Progenitor cell of endocrine pancreas (in vitro differentiated cells): Measurements from ENCODE around the gene SRPK2. TPM values are rescaled to one million over a fixed set of nuclear protein-coding genes. Genes with fewer than 3 reads are reported as not detected.
A peak's percentile ranks its signal among the peaks of the same experiment; 100 is the strongest.

ENCODE experiments used
- DNase-seq: peaks from one replicate; pipeline ENCODE4 v3.0.0; 2021; ENCODE audit warnings: low spot score; ENCODE audit not compliant: unreplicated experiment
- H3K27ac Mint-ChIP-seq: 2 replicates; pipeline ENCODE4 v1.8.0; 2021; ENCODE audit warnings: mild to moderate bottlenecking, moderate library complexity, mixed read lengths
- H3K27me3 Mint-ChIP-seq: 2 replicates; pipeline ENCODE4 v1.8.0; 2021; ENCODE audit warnings: mixed read lengths
- H3K36me3 Mint-ChIP-seq: 2 replicates; pipeline ENCODE4 v1.8.0; 2022; ENCODE audit warnings: mixed read lengths; ENCODE audit not compliant: insufficient read depth
- H3K4me1 Mint-ChIP-seq: 2 replicates; pipeline ENCODE4 v1.8.0; 2021; ENCODE audit warnings: low read depth, mixed read lengths
- H3K4me3 Mint-ChIP-seq: 2 replicates; pipeline ENCODE4 v1.8.0; 2021; ENCODE audit warnings: low read depth, mild to moderate bottlenecking, moderate library complexity, mixed read lengths
- H3K9me3 Mint-ChIP-seq: 2 replicates; pipeline ENCODE4 v1.8.0; 2021; ENCODE audit warnings: low read depth, mixed read lengths
- total RNA-seq: library from RNA; stranded (reverse); gene quantifications from 2 replicates; pipeline ENCODE4 v1.2.1, GENCODE V29; 2021
- TF ChIP-seq, protein P1 (sequence below): fragments of 200-600 bp; sonication (generic); IDR thresholded peaks from one replicate; pipeline ENCODE4 v1.5.0; 2021; ENCODE audit warnings: antibody characterized with exemption, mild to moderate bottlenecking; ENCODE audit not compliant: unreplicated experiment

SRPK2 gene
- total RNA-seq, 1 donor from 2014 or later: 78.8 TPM

DNA sequence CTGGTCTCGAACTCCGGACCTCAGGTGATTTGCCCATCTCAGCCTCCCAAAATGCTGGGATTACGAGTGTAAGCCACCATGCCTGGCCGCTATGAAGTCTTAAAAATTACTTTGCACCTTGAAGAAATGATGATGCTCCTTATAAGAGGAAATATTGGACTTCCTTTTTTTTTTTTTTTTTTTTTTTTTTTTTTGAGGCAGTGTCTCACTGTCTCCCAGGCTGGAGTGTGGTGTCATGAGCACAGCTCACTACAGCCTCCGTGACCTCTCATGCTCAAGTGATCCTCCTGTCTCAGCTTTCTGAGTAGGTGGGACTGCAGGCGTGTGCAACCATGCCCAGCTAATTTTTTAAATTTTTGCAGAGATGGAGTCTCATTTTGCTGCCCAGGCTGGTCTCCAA, 309.4 kb downstream of the SRPK2 start:
- Mint-ChIP-seq H3K36me3 (peaks cover 42% of the 10 kb centered on the region), H3K27ac (no peak overlapping the region), H3K4me1 (peaks cover 2% of the 10 kb centered on the region), H3K9me3 (no peaks in the 10 kb centered on the region), H3K27me3 (no peaks in the 10 kb centered on the region), H3K4me3 (no peak overlapping the region)
- TF ChIP-seq, protein P1, sequence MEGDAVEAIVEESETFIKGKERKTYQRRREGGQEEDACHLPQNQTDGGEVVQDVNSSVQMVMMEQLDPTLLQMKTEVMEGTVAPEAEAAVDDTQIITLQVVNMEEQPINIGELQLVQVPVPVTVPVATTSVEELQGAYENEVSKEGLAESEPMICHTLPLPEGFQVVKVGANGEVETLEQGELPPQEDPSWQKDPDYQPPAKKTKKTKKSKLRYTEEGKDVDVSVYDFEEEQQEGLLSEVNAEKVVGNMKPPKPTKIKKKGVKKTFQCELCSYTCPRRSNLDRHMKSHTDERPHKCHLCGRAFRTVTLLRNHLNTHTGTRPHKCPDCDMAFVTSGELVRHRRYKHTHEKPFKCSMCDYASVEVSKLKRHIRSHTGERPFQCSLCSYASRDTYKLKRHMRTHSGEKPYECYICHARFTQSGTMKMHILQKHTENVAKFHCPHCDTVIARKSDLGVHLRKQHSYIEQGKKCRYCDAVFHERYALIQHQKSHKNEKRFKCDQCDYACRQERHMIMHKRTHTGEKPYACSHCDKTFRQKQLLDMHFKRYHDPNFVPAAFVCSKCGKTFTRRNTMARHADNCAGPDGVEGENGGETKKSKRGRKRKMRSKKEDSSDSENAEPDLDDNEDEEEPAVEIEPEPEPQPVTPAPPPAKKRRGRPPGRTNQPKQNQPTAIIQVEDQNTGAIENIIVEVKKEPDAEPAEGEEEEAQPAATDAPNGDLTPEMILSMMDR: no peak
- DNase-seq: no peak

DNA sequence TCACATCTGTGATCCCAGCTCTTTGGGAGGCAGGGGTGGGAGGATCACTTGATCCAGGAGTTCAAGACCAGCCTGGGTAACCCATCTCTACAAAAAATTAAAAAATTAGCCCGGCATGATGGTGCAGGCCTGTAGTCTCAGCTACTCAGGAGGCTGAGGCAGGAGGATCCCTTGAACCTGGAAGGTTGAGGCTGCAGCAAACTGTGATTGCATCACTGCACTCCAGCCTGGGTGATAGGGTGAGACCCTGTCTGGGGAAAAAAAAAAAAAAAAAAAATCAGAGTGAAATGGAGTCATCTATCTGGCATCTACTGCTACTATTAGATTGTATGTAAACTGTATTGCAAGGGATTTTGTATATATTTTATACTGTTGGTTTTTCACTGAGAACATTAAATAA, 315.6 kb downstream of the SRPK2 start:
- Mint-ChIP-seq H3K27me3 (no peaks in the 10 kb centered on the region), H3K27ac (no peak overlapping the region), H3K36me3 (peaks cover 29% of the 10 kb centered on the region), H3K4me1 (peaks cover 2% of the 10 kb centered on the region), H3K9me3 (no peaks in the 10 kb centered on the region), H3K4me3 (no peak overlapping the region)
- no peak for DNase-seq
- TF ChIP-seq, protein P1: no peak

DNA sequence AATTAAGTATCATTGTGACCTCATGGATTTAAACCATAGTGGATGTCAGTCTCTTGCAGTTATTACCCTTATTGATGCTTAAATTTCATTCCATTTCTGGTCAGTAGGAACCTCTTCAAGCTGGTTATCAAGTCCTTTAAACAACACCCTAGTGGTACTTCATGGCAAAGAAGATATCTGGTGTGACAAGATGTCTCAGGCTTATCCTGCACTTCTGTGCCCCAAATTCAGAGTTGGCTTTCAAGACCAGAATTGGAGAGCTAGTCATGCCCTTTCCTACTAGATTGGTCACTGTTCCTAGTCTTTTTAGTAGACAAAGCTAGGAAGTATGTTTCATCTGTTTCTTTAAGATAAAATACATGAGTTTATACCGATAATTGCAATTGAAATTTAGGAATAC, 319.8 kb downstream of the SRPK2 start:
- no peaks in the 10 kb centered on the region for H3K9me3 Mint-ChIP-seq
- no peaks in the 10 kb centered on the region for H3K27me3 Mint-ChIP-seq
- TF ChIP-seq, protein P1: no peak
- DNase-seq: no peak
- peaks cover 22% of the 10 kb centered on the region for H3K36me3 Mint-ChIP-seq
- H3K4me1 Mint-ChIP-seq: no peaks in the 10 kb centered on the region
- H3K4me3 Mint-ChIP-seq: no peak overlapping the region
- no peak overlapping the region for H3K27ac Mint-ChIP-seq

DNA sequence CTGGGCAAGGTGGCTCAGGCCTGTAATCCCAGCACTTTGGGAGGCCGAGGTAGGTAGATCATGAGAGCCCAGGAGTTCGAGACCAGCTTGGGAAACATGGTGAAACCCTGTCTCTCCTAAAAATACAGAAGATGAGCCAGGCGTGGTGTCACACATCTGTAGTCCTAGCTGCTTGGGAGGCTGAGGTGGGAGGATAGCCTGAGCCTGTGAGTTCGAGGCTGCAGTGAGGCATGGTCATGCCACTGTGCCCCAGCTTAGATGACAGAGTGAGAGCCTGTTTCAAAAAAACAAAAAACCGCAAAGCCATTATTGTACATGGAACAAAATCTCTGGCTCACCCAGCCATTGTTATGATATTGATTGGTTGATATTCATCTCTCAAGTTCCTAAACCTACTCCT, 321.0 kb downstream of the SRPK2 start:
- H3K27me3 Mint-ChIP-seq: no peaks in the 10 kb centered on the region
- no peak overlapping the region for H3K4me3 Mint-ChIP-seq
- peak overlapping the region; percentile 49 for H3K27ac Mint-ChIP-seq
- H3K36me3 Mint-ChIP-seq: peaks cover 25% of the 10 kb centered on the region
- DNase-seq: no peak
- TF ChIP-seq, protein P1: no peak
- peaks cover 1% of the 10 kb centered on the region for H3K4me1 Mint-ChIP-seq
- H3K9me3 Mint-ChIP-seq: no peaks in the 10 kb centered on the region

Other genes with a start within 250 kb of the SRPK2 start
- gene PUS7, start 133.3 kb upstream of the SRPK2 start, total RNA-seq: 43.3 and 44.3 TPM in 2 replicates
- gene RINT1, start 143.3 kb upstream of the SRPK2 start, total RNA-seq: 22.5 and 26.0 TPM in 2 replicates
- 0.53 and 0.73 TPM in 2 replicates for gene EFCAB10, start 192.6 kb upstream of the SRPK2 start, total RNA-seq